Parathyroid adenoma (tissue), 2 donors: ENCODE data around the gene TLR1.
"Not testable (repeated sequence)": the region's sequence is repeated elsewhere in the genome, so short reads cannot be mapped to it uniquely, and the experiment has no call there.

Source experiments
- H2AFZ ChIP-seq: fragments of 300-600 bp; sonication (generic); one replicate; pipeline ENCODE4 v1.7.0; 2017; ENCODE audit warnings: antibody characterized with exemption, mild to moderate bottlenecking
- H3K27ac ChIP-seq: fragments of 300-600 bp; sonication (generic); one replicate; pipeline ENCODE4 v1.7.0; 2017
- H3K27me3 ChIP-seq: fragments of 300-600 bp; sonication (generic); one replicate; pipeline ENCODE4 v1.7.0; 2017; ENCODE audit warnings: low read length; ENCODE audit not compliant: control insufficient read depth, insufficient read depth
- H3K36me3 ChIP-seq: fragments of 300-600 bp; sonication (generic); one replicate; pipeline ENCODE4 v1.7.0; 2017; ENCODE audit warnings: low read length; ENCODE audit not compliant: control insufficient read depth, insufficient read depth
- H3K4me1 ChIP-seq: fragments of 300-600 bp; sonication (generic); one replicate; pipeline ENCODE4 v1.7.0; 2017; ENCODE audit warnings: control low read depth
- H3K4me2 ChIP-seq: fragments of 300-600 bp; sonication (generic); one replicate; pipeline ENCODE4 v1.7.0; 2017; ENCODE audit warnings: low read length
- H3K4me3 ChIP-seq: fragments of 300-600 bp; sonication (generic); one replicate; pipeline ENCODE4 v1.7.0; 2017; ENCODE audit warnings: low read depth, low read length
- H3K79me2 ChIP-seq: fragments of 300-600 bp; sonication (generic); one replicate; pipeline ENCODE4 v1.7.0; 2017; ENCODE audit warnings: control low read depth
- H3K9ac ChIP-seq: fragments of 300-600 bp; sonication (generic); one replicate; pipeline ENCODE4 v1.7.0; 2017; ENCODE audit warnings: mild to moderate bottlenecking
- H3K9me3 ChIP-seq: fragments of 300-600 bp; sonication (generic); one replicate; pipeline ENCODE4 v1.7.0; 2017; ENCODE audit warnings: low read length; ENCODE audit not compliant: control insufficient read depth
- TF ChIP-seq, protein P1 (sequence below): fragments of 300-600 bp; sonication (generic); IDR thresholded peaks from one replicate; pipeline ENCODE4 v1.7.0; 2017; ENCODE audit warnings: antibody characterized with exemption, mild to moderate bottlenecking
- donor health status: primary hyperparathyroidism.

TLR1 gene

DNA sequence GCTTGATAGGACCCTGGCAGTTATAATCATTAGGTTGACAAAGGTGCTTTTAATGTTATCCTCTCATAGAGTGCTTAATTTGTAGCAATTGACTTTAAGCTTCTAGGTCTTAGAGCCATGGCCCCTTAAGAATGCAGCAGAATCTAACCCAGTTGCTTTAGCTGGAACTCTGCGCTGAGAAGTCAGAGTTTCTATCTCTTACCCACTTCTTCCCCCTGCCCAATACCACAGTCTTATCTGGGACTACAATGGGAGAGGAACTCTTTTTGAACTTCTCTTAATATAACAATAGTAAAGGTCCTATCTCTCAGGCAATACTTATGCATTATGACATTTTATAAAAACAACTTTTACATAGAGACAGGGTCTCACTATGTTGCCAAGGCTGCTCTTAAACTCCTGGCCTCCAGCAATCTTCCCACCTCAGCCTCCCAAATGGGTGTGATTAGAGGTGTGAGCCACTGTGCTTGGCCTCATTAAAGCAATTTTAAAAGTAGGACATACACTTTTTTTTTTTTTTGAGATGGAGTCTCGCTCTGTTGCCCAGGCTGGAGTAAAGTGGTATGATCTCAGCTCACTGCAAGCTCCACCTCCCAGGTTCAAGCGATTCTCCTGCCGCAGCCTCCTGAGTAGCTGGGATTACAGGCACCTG, 23.6 kb downstream of the TLR1 start:
- Histone ChIP-seq H3K9ac (no peak overlapping the region), H3K4me2 (no peak overlapping the region), H3K4me1 (no peaks in the 10 kb centered on the region), H3K4me3 (no peak overlapping the region), H3K27ac (no peak overlapping the region), H3K79me2 (no peaks in the 10 kb centered on the region), H3K9me3 (no peaks in the 10 kb centered on the region), H2AFZ (no peak overlapping the region), H3K36me3 (no peaks in the 10 kb centered on the region), H3K27me3 (no peaks in the 10 kb centered on the region)
- TF ChIP-seq, protein P1, sequence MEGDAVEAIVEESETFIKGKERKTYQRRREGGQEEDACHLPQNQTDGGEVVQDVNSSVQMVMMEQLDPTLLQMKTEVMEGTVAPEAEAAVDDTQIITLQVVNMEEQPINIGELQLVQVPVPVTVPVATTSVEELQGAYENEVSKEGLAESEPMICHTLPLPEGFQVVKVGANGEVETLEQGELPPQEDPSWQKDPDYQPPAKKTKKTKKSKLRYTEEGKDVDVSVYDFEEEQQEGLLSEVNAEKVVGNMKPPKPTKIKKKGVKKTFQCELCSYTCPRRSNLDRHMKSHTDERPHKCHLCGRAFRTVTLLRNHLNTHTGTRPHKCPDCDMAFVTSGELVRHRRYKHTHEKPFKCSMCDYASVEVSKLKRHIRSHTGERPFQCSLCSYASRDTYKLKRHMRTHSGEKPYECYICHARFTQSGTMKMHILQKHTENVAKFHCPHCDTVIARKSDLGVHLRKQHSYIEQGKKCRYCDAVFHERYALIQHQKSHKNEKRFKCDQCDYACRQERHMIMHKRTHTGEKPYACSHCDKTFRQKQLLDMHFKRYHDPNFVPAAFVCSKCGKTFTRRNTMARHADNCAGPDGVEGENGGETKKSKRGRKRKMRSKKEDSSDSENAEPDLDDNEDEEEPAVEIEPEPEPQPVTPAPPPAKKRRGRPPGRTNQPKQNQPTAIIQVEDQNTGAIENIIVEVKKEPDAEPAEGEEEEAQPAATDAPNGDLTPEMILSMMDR = no peak

DNA sequence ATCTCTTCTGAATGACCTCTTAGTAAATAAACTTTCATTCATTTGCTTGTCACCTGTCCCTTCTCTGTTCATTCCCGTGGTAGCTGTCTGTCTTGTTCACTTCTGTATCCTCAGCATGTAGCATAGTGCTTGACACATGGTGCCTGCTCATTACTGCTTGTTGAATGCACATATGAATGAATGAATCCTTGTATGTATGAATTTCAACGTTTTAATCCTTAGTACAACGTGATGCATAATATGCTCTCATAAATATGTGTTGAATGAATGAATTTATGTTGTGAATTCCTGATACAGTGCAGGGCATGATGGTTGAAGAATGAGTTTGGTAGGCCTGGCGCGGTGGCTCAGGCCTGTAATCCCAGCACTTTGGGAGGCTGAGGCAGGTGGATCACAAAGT, 24.8 kb downstream of the TLR1 start:
- no peak overlapping the region for H2AFZ ChIP-seq
- H3K4me1 ChIP-seq = no peaks in the 10 kb centered on the region
- H3K27ac ChIP-seq = no peak overlapping the region
- H3K79me2 ChIP-seq = no peaks in the 10 kb centered on the region
- H3K9me3 ChIP-seq = no peaks in the 10 kb centered on the region
- H3K4me2 ChIP-seq = no peak overlapping the region
- no peak overlapping the region for H3K4me3 ChIP-seq
- H3K9ac ChIP-seq = no peak overlapping the region
- no peaks in the 10 kb centered on the region for H3K36me3 ChIP-seq
- TF ChIP-seq, protein P1 = no peak
- no peaks in the 10 kb centered on the region for H3K27me3 ChIP-seq

DNA sequence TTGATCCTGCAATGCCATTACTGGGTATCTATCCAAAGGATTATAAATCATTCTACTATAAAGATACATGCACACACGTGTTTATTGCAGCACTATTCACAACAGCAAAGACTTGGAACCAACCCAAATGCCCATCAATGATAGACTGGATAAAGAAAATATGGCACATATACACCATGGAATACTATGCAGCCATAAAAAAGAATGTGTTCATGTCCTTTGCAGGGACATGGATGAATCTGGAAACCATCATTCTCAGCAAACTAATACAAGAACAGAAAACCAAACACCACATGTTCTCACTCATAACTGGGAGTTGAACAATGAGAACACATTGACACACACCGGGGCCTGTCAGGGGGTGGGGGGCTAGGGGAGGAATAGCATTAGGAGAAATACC, 26.7 kb downstream of the TLR1 start:
- H3K27me3 ChIP-seq, H3K79me2 ChIP-seq, H3K4me3 ChIP-seq, H3K27ac ChIP-seq, H3K9ac ChIP-seq, H3K9me3 ChIP-seq, H2AFZ ChIP-seq, H3K4me1 ChIP-seq, H3K4me2 ChIP-seq, H3K36me3 ChIP-seq: not testable (repeated sequence)

DNA sequence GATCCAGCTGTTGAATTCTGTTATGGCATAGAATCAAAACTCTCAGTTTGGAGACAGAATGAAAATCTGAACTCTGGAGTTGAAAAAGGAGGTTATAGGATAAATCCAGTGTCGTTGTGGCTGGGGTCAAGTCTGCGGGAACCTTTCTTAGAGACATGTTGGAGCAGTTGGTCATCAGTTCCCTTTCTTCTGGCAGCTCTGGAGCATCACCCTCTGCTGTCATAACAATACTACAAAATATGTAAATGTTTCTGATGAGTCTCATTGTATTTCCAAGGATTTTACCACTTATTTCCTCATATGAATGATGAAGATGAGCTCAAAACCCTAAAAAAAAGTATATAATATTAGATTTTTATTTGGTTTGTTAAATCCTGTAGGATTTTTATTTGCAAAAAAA, 29.3 kb downstream of the TLR1 start:
- Histone ChIP-seq H3K4me2 (no peak overlapping the region), H3K4me3 (no peak overlapping the region), H3K4me1 (no peaks in the 10 kb centered on the region), H3K9me3 (no peaks in the 10 kb centered on the region), H3K9ac (no peak overlapping the region), H3K36me3 (no peaks in the 10 kb centered on the region), H3K27me3 (no peaks in the 10 kb centered on the region), H2AFZ (no peak overlapping the region), H3K79me2 (no peaks in the 10 kb centered on the region), H3K27ac (no peak overlapping the region)
- TF ChIP-seq, protein P1 = no peak

DNA sequence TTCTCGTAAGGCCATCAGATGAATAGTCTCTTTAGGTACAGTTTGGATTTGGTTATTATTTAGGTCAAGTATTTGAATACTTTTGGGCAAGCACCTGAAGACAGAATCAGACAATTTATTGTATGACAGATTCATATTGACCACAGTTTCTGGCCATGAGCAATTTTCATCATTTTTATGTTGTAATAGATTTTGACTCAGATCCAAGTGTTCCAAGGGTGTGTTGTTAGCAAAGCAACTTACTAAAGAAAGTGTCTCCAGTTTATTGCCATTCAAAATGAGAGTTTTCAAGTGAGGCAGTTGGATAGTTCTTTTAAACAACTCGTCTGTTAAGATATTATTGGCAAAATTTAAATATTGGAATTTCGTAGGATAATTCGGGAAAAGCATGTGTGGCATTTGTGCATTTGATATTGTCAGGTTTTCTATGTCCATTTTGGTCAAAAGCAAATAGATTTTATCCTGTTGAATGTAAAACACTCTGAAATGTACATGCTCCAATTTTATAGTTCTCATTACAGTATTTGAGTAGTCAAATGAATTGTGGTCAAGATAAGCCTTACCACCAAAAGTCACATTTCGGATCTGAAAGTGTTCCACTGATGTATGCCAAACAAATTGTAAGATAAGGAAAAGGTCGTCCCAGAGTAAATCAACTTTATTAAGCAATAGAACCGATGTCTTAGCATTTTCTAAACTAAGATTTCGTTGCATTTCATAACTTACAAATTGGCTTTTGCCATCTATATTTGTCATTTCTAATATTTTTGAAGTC, 30.2 kb downstream of the TLR1 start:
- no peak overlapping the region for H2AFZ ChIP-seq
- H3K79me2 ChIP-seq = no peaks in the 10 kb centered on the region
- H3K4me2 ChIP-seq = no peak overlapping the region
- no peaks in the 10 kb centered on the region for H3K36me3 ChIP-seq
- no peak overlapping the region for H3K9ac ChIP-seq
- no peaks in the 10 kb centered on the region for H3K27me3 ChIP-seq
- no peaks in the 10 kb centered on the region for H3K4me1 ChIP-seq
- no peak overlapping the region for H3K4me3 ChIP-seq
- no peaks in the 10 kb centered on the region for H3K9me3 ChIP-seq
- H3K27ac ChIP-seq = no peak overlapping the region
- TF ChIP-seq, protein P1 = no peak

DNA sequence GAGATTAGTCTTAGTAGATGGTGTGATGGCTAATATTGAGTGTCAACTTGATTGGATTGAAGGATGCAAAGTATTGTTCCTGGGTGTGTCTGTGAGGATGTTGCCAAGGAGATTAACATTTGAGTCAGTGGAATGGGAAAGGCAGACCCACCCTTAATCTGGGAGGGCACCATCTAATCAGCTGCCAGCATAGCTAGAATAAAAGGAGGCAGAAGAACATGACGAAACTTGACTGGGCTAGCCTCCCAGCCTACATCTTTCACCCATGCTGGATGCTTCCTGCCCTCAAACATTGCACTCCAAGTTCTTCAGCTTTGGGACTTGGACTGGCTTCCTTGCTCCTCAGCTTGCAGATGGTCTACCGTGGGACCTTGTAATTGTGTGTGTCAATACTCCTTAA, 34.3 kb downstream of the TLR1 start:
- H3K27ac ChIP-seq, H2AFZ ChIP-seq: not testable (repeated sequence)

More for the DNA sequence above, 34.3 kb downstream of the TLR1 start:
- H3K4me3 ChIP-seq, H3K9me3 ChIP-seq, H3K9ac ChIP-seq, H3K79me2 ChIP-seq, H3K27me3 ChIP-seq, H3K36me3 ChIP-seq, H3K4me2 ChIP-seq, H3K4me1 ChIP-seq: not testable (repeated sequence)
